ENCODE data around the gene KAZN.

KAZN gene

GRCh38 chr1:14968251-14968851, 369.9 kb downstream of the KAZN start:
- DNase-seq = no peak

GRCh38 chr1:14969006-14969405, 370.5 kb downstream of the KAZN start:
- DNase-seq = no peak

GRCh38 chr1:14970115-14970798, 371.8 kb downstream of the KAZN start:
- DNase-seq = no peak

- no peak for DNase-seq
Observed at GRCh38 chr1:14970799-14971141, 372.3 kb downstream of the KAZN start.

- DNase-seq = no peak
Observed at GRCh38 chr1:14971221-14971620, 372.7 kb downstream of the KAZN start.

- no peak for DNase-seq
Observed at GRCh38 chr1:14972107-14972506, 373.6 kb downstream of the KAZN start.

- DNase-seq = no peak
Observed at GRCh38 chr1:14973773-14974172, 375.3 kb downstream of the KAZN start.

GRCh38 chr1:14974361-14974760, 375.9 kb downstream of the KAZN start:
- DNase-seq = no peak

- peak; percentile 39 for DNase-seq
Observed at GRCh38 chr1:14975119-14975518, 376.6 kb downstream of the KAZN start.

GRCh38 chr1:14976256-14976655, 377.8 kb downstream of the KAZN start:
- no peak for DNase-seq

- no peak for DNase-seq
Observed at GRCh38 chr1:14977338-14977931, 378.9 kb downstream of the KAZN start.

- DNase-seq = no peak
Observed at GRCh38 chr1:14980621-14981218, 382.2 kb downstream of the KAZN start.

- no peak for DNase-seq
Observed at GRCh38 chr1:14982029-14982428, 383.5 kb downstream of the KAZN start.

- DNase-seq = no peak
Observed at GRCh38 chr1:14983277-14983676, 384.8 kb downstream of the KAZN start.

GRCh38 chr1:14986168-14986567, 387.7 kb downstream of the KAZN start:
- no peak for DNase-seq

GRCh38 chr1:14987829-14988603, 389.5 kb downstream of the KAZN start:
- DNase-seq = no peak

- no peak for DNase-seq
Observed at GRCh38 chr1:14988636-14989035, 390.2 kb downstream of the KAZN start.

- no peak for DNase-seq
Observed at GRCh38 chr1:14989931-14990728, 391.6 kb downstream of the KAZN start.

GRCh38 chr1:14993414-14993813, 394.9 kb downstream of the KAZN start:
- no peak for DNase-seq

- DNase-seq = no peak
Observed at GRCh38 chr1:14994148-14994547, 395.7 kb downstream of the KAZN start.

GRCh38 chr1:14994841-14995437, 396.5 kb downstream of the KAZN start:
- DNase-seq = no peak

Measured in DMS 273 treated with DMSO at 0.1 percent for 48 hours (cell line).